ENCODE measurements around the gene EDC3. TPM values are rescaled to one million over a fixed set of nuclear protein-coding genes. Genes with fewer than 3 reads are reported as not detected.
"Not testable (repeated sequence)": the region's sequence is repeated elsewhere in the genome, so short reads cannot be mapped to it uniquely, and the experiment has no call there.

The EDC3 gene
- total RNA-seq, 4 donors from 2014 or later, result 13.6 to 31.8 (median 17.2) TPM

GRCh38 chr15:74664670-74665069, 31.2 kb downstream of the EDC3 start:
- WGBS, 2 donors (ENCODE audit: low coverage in 1 of 2), result 74 to 89% methylated on average over 2 of the region's 2 CpGs
- Histone ChIP-seq H3K27me3 (no peaks in the 10 kb centered on the region), H3K4me1 (peaks cover 5 to 32% (median 7%) of the 10 kb centered on the region in 3 donors), H3K36me3 (peaks cover 0 to 18% of the 10 kb centered on the region in 2 donors), H3K27ac (peak overlapping the region in 3 of 4 donors; percentile 49 to 54 (median 49)), H3K9me3 (no peaks in the 10 kb centered on the region), H3K4me3 (no peak overlapping the region)
- TF ChIP-seq CTCF (IDR thresholded peaks at IDR 0.05) (no peak), POLR2A (IDR thresholded peaks at IDR 0.05) (no peak), POLR2AphosphoS5 (IDR thresholded peaks at IDR 0.05) (no peak)
- no peak for ATAC-seq

- peaks cover 5 to 32% (median 7%) of the 10 kb centered on the region in 3 donors for H3K4me1 ChIP-seq
- H3K4me3 ChIP-seq, result no peak overlapping the region
- no peaks in the 10 kb centered on the region for H3K9me3 ChIP-seq
- peaks cover 0 to 12% of the 10 kb centered on the region in 2 donors for H3K36me3 ChIP-seq
- ATAC-seq, result peak; percentile 36
- TF ChIP-seq POLR2A (IDR thresholded peaks at IDR 0.05) (no peak), EP300 (IDR thresholded peaks at IDR 0.05) (no peak), CTCF (IDR thresholded peaks at IDR 0.05) (no peak), POLR2AphosphoS5 (IDR thresholded peaks at IDR 0.05) (no peak)
- 5 to 14% methylated on average over 1 to 2 of the region's 2 CpGs for WGBS, 2 donors (ENCODE audit: low coverage in 1 of 2)
- H3K27ac ChIP-seq, result peak overlapping the region; percentile 49 to 54 (median 49)
- H3K27me3 ChIP-seq, result no peaks in the 10 kb centered on the region
Measured at GRCh38 chr15:74664028-74664616, 31.7 kb downstream of the EDC3 start.

DNA sequence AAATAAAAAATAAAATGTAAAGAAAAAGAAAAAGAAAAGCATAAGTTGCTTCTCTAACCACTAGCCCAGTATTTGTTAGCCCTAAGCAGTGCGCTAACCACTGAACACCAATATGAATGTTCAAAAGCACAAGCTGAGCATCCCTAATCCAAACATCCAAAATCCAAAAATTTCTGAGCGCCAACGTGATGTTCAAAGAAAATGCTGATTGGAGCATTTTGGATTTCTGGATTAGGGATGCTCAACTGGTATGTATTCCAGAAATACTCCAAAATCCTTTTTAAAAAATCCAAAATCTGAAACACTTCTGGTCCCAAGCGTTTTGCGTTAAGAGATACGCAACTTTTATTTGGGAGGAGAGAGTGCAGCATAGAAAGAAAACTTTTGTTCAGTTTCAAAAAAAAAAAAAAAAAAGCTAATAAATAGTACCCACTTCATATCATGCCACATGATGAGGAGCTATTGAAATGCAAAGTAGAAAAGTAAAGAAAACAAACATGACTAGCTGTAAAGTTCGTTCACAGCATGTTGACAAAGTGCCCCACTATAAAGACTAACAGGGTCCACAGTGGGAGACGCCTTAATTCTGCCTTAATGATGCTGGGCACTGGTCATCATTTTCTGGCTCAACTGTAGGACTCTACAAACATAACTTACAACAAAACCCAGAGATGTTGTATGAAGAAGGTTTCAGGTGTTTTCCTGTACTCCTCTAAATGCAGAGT, 32.4 kb downstream of the EDC3 start:
- TF ChIP-seq POLR2AphosphoS5 (IDR thresholded peaks at IDR 0.05) (no peak), POLR2A (IDR thresholded peaks at IDR 0.05) (no peak), EP300 (IDR thresholded peaks at IDR 0.05) (no peak), CTCF (IDR thresholded peaks at IDR 0.05) (no peak)
- 85% methylated on average over 8 of the region's 8 CpGs for WGBS, 2 donors (ENCODE audit: low coverage in 1 of 2)
- Histone ChIP-seq H3K27ac (peak overlapping the region; percentile 49 to 54 (median 49)), H3K36me3 (peaks cover 0 to 5% of the 10 kb centered on the region in 2 donors), H3K9me3 (no peaks in the 10 kb centered on the region), H3K4me1 (peaks cover 5 to 32% (median 7%) of the 10 kb centered on the region in 3 donors), H3K27me3 (no peaks in the 10 kb centered on the region), H3K4me3 (no peak overlapping the region)
- ATAC-seq, result no peak

- Histone ChIP-seq H3K9me3 (no peaks in the 10 kb centered on the region), H3K4me1 (peaks cover 5 to 32% (median 7%) of the 10 kb centered on the region in 3 donors), H3K4me3 (no peak overlapping the region), H3K36me3 (peaks cover 0 to 5% of the 10 kb centered on the region in 2 donors), H3K27me3 (no peaks in the 10 kb centered on the region), H3K27ac (no peak overlapping the region)
- WGBS, 2 donors (ENCODE audit: low coverage in 1 of 2), result 76 to 89% methylated on average over 3 to 4 of the region's 4 CpGs
- TF ChIP-seq POLR2AphosphoS5 (IDR thresholded peaks at IDR 0.05) (no peak), POLR2A (IDR thresholded peaks at IDR 0.05) (no peak), EP300 (IDR thresholded peaks at IDR 0.05) (no peak), CTCF (IDR thresholded peaks at IDR 0.05) (no peak)
- no peak for ATAC-seq
Measured at GRCh38 chr15:74662064-74662860, 33.6 kb downstream of the EDC3 start.

GRCh38 chr15:74661280-74661679, 34.5 kb downstream of the EDC3 start:
- WGBS, 2 donors (ENCODE audit: low coverage in 1 of 2), result 92 to 98% methylated on average over 4 to 8 of the region's 8 CpGs
- peaks cover 5 to 39% (median 7%) of the 10 kb centered on the region in 3 donors for H3K4me1 ChIP-seq
- not testable (repeated sequence) for ATAC-seq, H3K27me3 ChIP-seq, H3K36me3 ChIP-seq, H3K4me3 ChIP-seq, H3K9me3 ChIP-seq, H3K27ac ChIP-seq
